Effector memory CD8-positive, alpha-beta T cell (primary cell): Measurements from ENCODE around the gene TMEM209.
A peak's percentile ranks its signal among the peaks of the same experiment; 100 is the strongest.
"Not testable (repeated sequence)": the region's sequence is repeated elsewhere in the genome, so short reads cannot be mapped to it uniquely, and the experiment has no call there.

Experiments
- ATAC-seq: fragments of 150-1000 bp; cut with Tn5 transposase; replicated peaks from 2 replicates; pipeline ENCODE4 v1.10.0; 2021; ENCODE audit warnings: mild to moderate bottlenecking, moderate library complexity
- DNase-seq, 3 experiments: peaks; one replicate each; pipeline ENCODE4 v3.0.0; 2021
- H3K27ac Mint-ChIP-seq, 2 donors: one replicate each; pipeline ENCODE4 v1.8.0; 2022; ENCODE audit warnings: mild to moderate bottlenecking in 2 of 2, mixed read lengths in 2 of 2, moderate library complexity in 2 of 2
- H3K27me3 Mint-ChIP-seq, 2 donors: one replicate each; pipeline ENCODE4 v1.8.0; 2022; ENCODE audit warnings: mixed read lengths in 2 of 2
- H3K36me3 Mint-ChIP-seq: one replicate; pipeline ENCODE4 v1.8.0; 2022; ENCODE audit warnings: mild to moderate bottlenecking, moderate library complexity, mixed read lengths; ENCODE audit not compliant: insufficient read depth
- H3K4me1 Mint-ChIP-seq, 2 donors: one replicate each; pipeline ENCODE4 v1.8.0; 2022; ENCODE audit warnings: low read depth in 2 of 2, mixed read lengths in 2 of 2
- H3K4me3 Mint-ChIP-seq, 2 donors: one replicate each; pipeline ENCODE4 v1.8.0; 2022; ENCODE audit warnings: mild to moderate bottlenecking in 2 of 2, mixed read lengths in 2 of 2, moderate library complexity in 2 of 2
- H3K9me3 Mint-ChIP-seq, 2 donors: one replicate each; pipeline ENCODE4 v1.8.0; 2022; ENCODE audit warnings: mixed read lengths in 2 of 2
- total RNA-seq, 9 experiments: gene quantifications; one replicate each; lab custom pipeline; 2026; lab: John Stamatoyannopoulos, UW

The TMEM209 gene
- total RNA-seq, result 23.6 to 56.4 (median 43.6) reads per million in 9 experiments

GRCh38 chr7:130205084-130205947, at the start of gene TMEM209:
TMEM209 (minus strand) TSS chr7:130205406; CDS start chr7:130205375, 31 bp downstream.
- Mint-ChIP-seq H3K27me3 (no peaks in the 10 kb centered on the region), H3K27ac (peak within 1 kb of the TSS; percentile 96 to 97), H3K9me3 (no peaks in the 10 kb centered on the region), H3K36me3 (peaks cover 48% of the 10 kb centered on the region), H3K4me1 (peaks cover 10 to 24% of the 10 kb centered on the region in 2 donors), H3K4me3 (peak within 1 kb of the TSS; percentile 96 to 97)
- ATAC-seq (peak; percentile 95), DNase-seq (peak; percentile 89 to 91 (median 90))

GRCh38 chr7:130254555-130254954, 49.3 kb upstream of the TMEM209 start:
- Mint-ChIP-seq H3K4me3 (no peak overlapping the region), H3K9me3 (peaks cover 0 to 1% of the 10 kb centered on the region in 2 donors), H3K27ac (no peak overlapping the region), H3K36me3 (no peaks in the 10 kb centered on the region), H3K4me1 (no peaks in the 10 kb centered on the region), H3K27me3 (peaks cover 38 to 41% of the 10 kb centered on the region in 2 donors)
- DNase-seq (no peak), ATAC-seq (no peak)

DNA sequence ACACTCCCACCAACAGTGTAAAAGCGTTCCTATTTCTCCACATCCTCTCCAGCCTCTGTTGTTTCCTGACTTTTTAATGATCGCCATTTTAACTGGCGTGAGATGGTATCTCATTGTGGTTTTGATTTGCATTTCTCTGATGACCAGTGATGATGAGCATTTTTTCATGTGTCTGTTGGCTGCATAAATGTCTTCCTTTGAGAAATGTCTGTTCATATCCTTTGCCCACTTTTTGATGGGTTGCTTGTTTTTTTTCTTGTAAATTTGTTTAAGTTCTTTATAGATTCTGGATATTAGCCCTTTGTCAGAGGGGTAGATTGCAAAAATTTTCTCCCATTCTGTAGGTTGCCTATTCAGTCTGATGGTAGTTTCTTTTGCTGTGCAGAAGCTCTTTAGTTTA, 44.4 kb upstream of the TMEM209 start:
- not testable (repeated sequence) for H3K27ac Mint-ChIP-seq, DNase-seq, H3K4me1 Mint-ChIP-seq, H3K4me3 Mint-ChIP-seq, H3K9me3 Mint-ChIP-seq, ATAC-seq, H3K36me3 Mint-ChIP-seq
- H3K27me3 Mint-ChIP-seq, result peaks cover 43 to 59% of the 10 kb centered on the region in 2 donors

- H3K27me3 Mint-ChIP-seq, result peaks cover 45 to 60% of the 10 kb centered on the region in 2 donors
- not testable (repeated sequence) for H3K36me3 Mint-ChIP-seq, DNase-seq, ATAC-seq, H3K4me3 Mint-ChIP-seq, H3K27ac Mint-ChIP-seq, H3K9me3 Mint-ChIP-seq, H3K4me1 Mint-ChIP-seq
Observed at GRCh38 chr7:130248842-130249241, 43.6 kb upstream of the TMEM209 start.

DNA sequence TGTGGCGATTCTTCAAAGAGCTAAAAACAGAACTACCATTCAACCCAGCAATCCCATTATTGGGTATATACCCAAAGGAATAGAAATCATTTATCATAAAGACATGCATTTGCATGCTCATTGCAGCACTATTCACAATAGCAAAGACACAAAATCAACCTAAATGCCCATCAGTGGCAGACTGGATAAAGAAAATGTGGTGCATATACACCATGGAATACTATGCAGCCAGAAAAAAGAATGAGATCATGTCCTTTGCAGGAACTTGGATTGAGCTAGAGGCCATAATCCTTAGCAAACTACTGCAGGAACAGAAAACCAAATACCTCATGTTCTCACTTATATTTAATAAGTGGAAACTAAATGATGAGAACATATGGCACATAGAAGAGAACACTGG, 41.3 kb upstream of the TMEM209 start:
- H3K27me3 Mint-ChIP-seq, result peaks cover 24 to 50% of the 10 kb centered on the region in 2 donors
- not testable (repeated sequence) for H3K4me1 Mint-ChIP-seq, ATAC-seq, H3K9me3 Mint-ChIP-seq, DNase-seq, H3K27ac Mint-ChIP-seq, H3K36me3 Mint-ChIP-seq, H3K4me3 Mint-ChIP-seq

DNA sequence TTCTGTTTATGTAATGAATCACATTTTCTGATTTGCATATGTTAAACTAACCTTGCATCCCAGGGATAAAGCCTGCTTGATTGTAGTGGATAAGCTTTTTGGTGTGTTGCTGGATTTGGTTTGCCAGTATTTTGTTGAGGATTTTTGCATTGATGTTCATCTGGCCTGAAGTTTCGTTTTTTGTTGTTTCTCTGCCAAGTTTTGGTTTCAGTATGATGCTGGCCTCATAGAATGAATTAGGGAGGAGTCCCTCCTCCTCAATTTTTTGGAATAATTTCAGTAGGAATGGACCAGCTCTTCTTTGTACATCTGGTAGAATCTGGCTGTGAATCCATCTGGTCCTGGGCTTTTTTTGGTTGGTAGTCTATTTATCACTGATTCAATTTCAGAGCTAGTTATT, 38.3 kb upstream of the TMEM209 start:
- not testable (repeated sequence) for H3K4me3 Mint-ChIP-seq, ATAC-seq, H3K4me1 Mint-ChIP-seq, H3K36me3 Mint-ChIP-seq, H3K27ac Mint-ChIP-seq, DNase-seq, H3K9me3 Mint-ChIP-seq
- peaks cover 24 to 44% of the 10 kb centered on the region in 2 donors for H3K27me3 Mint-ChIP-seq

- H3K4me1 Mint-ChIP-seq, result peaks cover 0 to 6% of the 10 kb centered on the region in 2 donors
- H3K9me3 Mint-ChIP-seq, result no peaks in the 10 kb centered on the region
- no peak overlapping the region for H3K4me3 Mint-ChIP-seq
- H3K27ac Mint-ChIP-seq, result no peak overlapping the region
- no peaks in the 10 kb centered on the region for H3K36me3 Mint-ChIP-seq
- DNase-seq (peak; percentile 22 to 31 (median 23)), ATAC-seq (peak; percentile 55)
- H3K27me3 Mint-ChIP-seq, result peaks cover 26 to 44% of the 10 kb centered on the region in 2 donors
Observed at GRCh38 chr7:130242198-130243014, 37.2 kb upstream of the TMEM209 start.

DNA sequence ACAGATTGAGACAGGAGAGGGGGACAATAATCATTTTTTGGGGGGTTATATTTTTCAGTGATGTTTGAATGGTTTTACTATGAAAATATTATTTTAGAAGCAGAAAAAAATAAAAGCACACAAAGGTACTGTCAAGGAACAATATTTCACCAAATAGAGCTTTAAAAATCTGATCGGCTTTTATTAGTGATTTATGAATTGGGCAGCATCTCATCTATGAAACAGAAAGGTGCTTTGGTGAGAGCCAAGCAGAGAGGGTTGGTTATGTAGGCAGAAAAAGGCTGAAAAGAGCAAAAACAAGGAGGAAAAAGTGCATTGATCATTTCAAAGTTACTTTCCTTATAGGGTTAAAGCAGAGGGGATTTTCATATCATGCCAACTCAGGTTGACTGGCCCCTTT, 35.0 kb upstream of the TMEM209 start:
- Mint-ChIP-seq H3K9me3 (no peaks in the 10 kb centered on the region), H3K36me3 (peaks cover 3% of the 10 kb centered on the region), H3K4me3 (no peak overlapping the region), H3K27me3 (peaks cover 41 to 45% of the 10 kb centered on the region in 2 donors), H3K27ac (no peak overlapping the region), H3K4me1 (peaks cover 0 to 6% of the 10 kb centered on the region in 2 donors)
- no peak for ATAC-seq
- no peak for DNase-seq

- not testable (repeated sequence) for H3K27ac Mint-ChIP-seq, DNase-seq, H3K4me1 Mint-ChIP-seq, H3K9me3 Mint-ChIP-seq, ATAC-seq, H3K4me3 Mint-ChIP-seq, H3K36me3 Mint-ChIP-seq
- H3K27me3 Mint-ChIP-seq, result peaks cover 32 to 51% of the 10 kb centered on the region in 2 donors
Observed at GRCh38 chr7:130236361-130236760, 31.2 kb upstream of the TMEM209 start.

GRCh38 chr7:130234078-130234477, 28.9 kb upstream of the TMEM209 start:
- peaks cover 3% of the 10 kb centered on the region for H3K36me3 Mint-ChIP-seq
- no peak for ATAC-seq
- no peaks in the 10 kb centered on the region for H3K9me3 Mint-ChIP-seq
- DNase-seq, result no peak
- no peak overlapping the region for H3K27ac Mint-ChIP-seq
- no peaks in the 10 kb centered on the region for H3K4me1 Mint-ChIP-seq
- no peak overlapping the region for H3K4me3 Mint-ChIP-seq
- peaks cover 32 to 61% of the 10 kb centered on the region in 2 donors for H3K27me3 Mint-ChIP-seq

DNA sequence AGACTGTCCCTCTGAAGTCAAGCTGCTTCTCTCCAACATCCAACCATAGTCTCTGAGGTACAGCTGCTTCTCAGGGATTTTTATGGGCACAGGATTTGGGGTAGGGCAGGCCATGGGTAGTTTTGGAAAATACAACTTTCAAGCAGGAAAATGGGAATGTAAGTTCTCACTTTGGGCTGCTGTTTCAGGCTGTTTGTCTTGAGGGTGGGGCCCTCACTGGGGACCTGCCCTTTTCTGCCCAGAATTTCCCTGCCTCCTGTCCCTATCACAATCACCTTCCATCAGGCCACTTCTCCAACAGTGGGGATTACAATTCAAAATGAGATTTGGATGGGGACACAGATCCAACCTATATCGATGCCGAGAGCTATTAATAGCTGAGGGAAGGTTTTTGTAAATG, 27.0 kb upstream of the TMEM209 start:
- no peak overlapping the region for H3K27ac Mint-ChIP-seq
- H3K27me3 Mint-ChIP-seq, result peaks cover 30 to 56% of the 10 kb centered on the region in 2 donors
- H3K36me3 Mint-ChIP-seq, result peaks cover 3% of the 10 kb centered on the region
- ATAC-seq (no peak), DNase-seq (no peak)
- H3K9me3 Mint-ChIP-seq, result no peaks in the 10 kb centered on the region
- H3K4me1 Mint-ChIP-seq, result no peaks in the 10 kb centered on the region
- H3K4me3 Mint-ChIP-seq, result no peak overlapping the region

DNA sequence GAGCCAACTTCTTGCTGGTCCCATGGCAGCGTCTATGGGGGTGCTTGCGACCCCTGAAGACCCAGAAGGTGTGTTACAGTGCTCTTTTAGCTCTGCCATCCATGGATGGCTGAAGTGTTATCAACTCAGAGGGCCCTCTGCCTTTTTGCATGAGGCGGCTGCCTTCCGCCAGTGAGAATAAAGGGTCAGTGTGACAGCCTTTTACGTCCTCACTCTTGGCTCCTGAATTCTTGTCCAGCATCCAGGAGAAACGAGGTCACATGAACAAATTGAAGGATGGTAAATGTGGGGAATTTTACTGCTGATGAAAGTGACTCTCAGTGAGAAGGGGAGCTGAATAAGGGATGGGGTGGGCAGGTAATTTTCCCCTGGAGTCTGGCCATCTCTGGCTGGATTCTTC, 26.6 kb upstream of the TMEM209 start:
- ATAC-seq, result no peak

GRCh38 chr7:130229981-130230380, 24.8 kb upstream of the TMEM209 start:
- H3K4me1 Mint-ChIP-seq, H3K4me3 Mint-ChIP-seq, DNase-seq, H3K27ac Mint-ChIP-seq, H3K36me3 Mint-ChIP-seq, ATAC-seq, H3K9me3 Mint-ChIP-seq: not testable (repeated sequence)
- H3K27me3 Mint-ChIP-seq, result peaks cover 15 to 34% of the 10 kb centered on the region in 2 donors

More for the DNA sequence above, 26.6 kb upstream of the TMEM209 start:
- peaks cover 26 to 52% of the 10 kb centered on the region in 2 donors for H3K27me3 Mint-ChIP-seq
- no peak overlapping the region for H3K27ac Mint-ChIP-seq
- no peak for DNase-seq
- H3K4me1 Mint-ChIP-seq, result no peaks in the 10 kb centered on the region
- H3K4me3 Mint-ChIP-seq, result no peak overlapping the region
- peaks cover 3% of the 10 kb centered on the region for H3K36me3 Mint-ChIP-seq
- H3K9me3 Mint-ChIP-seq, result no peaks in the 10 kb centered on the region
